ENCODE measurements around the gene UNC5CL. TPM values are rescaled to one million over a fixed set of nuclear protein-coding genes. Genes with fewer than 3 reads are reported as not detected.

Gene UNC5CL
- total and polyA plus RNA-seq, 2 of the 4 experiments (the other 2 are of a cell fraction), result not detected

DNA sequence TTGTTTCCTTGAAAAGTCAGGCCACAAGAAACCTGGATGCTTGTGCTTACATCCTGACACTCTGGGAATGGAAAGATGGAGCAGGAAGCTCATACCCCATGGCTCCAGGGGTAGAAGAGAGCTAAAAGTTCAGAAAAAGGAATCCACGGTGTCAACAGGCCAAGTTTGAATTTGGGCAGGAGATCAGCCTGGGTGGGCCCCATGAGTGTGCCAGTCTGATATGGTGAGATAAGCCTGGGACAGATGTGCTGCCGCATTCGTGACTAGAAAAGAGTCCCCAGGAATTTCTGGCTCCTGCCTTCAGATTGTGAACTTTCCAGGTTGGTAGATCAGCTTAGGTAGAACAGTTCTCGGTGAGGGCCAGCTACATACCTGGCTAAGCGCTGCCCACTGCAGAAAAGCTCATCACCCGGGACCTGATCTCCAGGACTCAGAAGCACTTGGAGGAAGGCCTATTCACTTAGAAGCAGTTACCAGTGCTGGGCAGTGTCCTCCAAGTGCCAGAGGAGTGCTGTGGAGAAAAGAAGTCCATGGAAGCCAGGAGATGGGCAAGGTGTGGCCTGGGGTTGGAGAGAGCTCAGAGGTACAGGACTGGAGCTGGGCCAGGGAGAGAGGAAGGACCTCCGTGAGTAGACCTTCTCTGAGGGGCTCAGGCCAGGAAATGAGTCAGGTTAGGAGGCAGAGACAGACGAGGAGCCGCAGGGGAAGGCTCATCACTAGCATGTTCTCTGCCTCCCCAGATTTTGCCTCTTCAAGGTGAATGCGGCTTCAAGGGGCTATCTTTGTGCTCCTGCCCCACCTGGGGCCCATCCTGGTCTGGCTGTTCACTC is 3.4 kb upstream of the UNC5CL start, which contains the start of gene TSPO2 (continued):
- no peak for TF ChIP-seq NFE2L2 (IDR thresholded peaks at IDR 0.05; ENCODE audit: low read depth, low read length)

DNA sequence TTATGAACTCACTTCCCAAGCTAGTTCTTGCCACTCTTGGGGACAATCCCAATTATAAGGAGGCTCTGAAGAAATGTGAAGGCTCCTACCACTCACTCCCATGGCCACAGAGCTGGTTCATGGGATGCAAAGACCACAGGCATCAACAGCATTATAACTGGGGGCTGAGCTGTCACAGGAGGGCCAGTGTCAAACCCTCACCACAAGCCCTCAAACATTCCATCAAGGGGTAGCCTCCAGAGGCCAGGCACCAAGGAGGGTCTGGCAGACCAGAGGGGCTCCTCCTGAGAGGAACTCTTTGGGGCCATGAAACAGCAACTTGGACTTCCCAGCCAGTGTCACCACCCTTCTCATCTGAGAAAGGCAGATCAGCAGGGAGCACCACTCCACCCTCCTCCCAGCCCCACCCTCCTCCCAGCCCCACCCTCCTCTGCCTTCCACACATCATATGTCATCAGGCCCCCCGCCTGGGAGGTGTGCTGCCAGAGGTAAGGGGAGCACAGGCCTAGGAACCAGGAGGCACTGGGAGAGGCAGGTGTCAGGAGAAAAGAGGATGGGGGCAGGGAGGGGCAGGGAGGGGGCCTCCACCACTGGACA is 2.0 kb upstream of the UNC5CL start:
- no TSS peak for BruUV-seq (replicated peaks)
- CTCF ChIA-PET, result interaction anchor here (1.6 to 2.5 kb wide), 2 partner anchors 13 to 146 kb away, joined by 4 to 11 read pairs; no protein-coding TSS in a partner anchor
- dilution Hi-C loops (cut with HindIII; ENCODE audit: low sequenced_read_pairs, unreplicated experiment), result no loop called here

More for the DNA sequence above, 2.0 kb upstream of the UNC5CL start:
- H3K14ac ChIP-seq (replicated peaks; ENCODE audit: low read depth, low read length), result no peak overlapping the region
- no peak overlapping the region for H2BK15ac ChIP-seq (ENCODE audit: low read depth, low read length)
- no peak overlapping the region for H2BK120ac ChIP-seq (ENCODE audit: low read depth, low read length)
- peaks cover 7% of the 10 kb centered on the region for H3K27me3 ChIP-seq (ENCODE audit: control insufficient read depth, insufficient read depth, low read length)
- no peak overlapping the region for H3K4me3 ChIP-seq (ENCODE audit: insufficient read depth, low read depth, low read length)
- DNase-seq (no peak), ATAC-seq (ENCODE audit: low read depth) (no peak)
- H3K9me3 ChIP-seq (ENCODE audit: control insufficient read depth, insufficient read depth, low read length), result no peaks in the 10 kb centered on the region
- no peak overlapping the region for H3K9ac ChIP-seq (ENCODE audit: low read depth, low read length)
- in situ Hi-C loops (cut with MboI; ENCODE audit: low sequenced_read_pairs) (loop anchor here (25.0 kb wide), 2 partner anchors 1054 to 1679 kb away; no protein-coding TSS in a partner anchor), intact Hi-C loops (cut with micrococcal nuclease) (no loop called here)
- H2AFZ ChIP-seq (replicated peaks; ENCODE audit: low read length, poor library complexity), result no peak overlapping the region
- TF ChIP-seq MAZ (IDR thresholded peaks at IDR 0.05; ENCODE audit: borderline replicate concordance, low read depth, low read length) (no peak), CEBPB (IDR thresholded peaks at IDR 0.05; ENCODE audit: low read depth, low read length) (no peak), BHLHE40 (IDR thresholded peaks at IDR 0.05; ENCODE audit: low read depth, low read length) (no peak), RFX5 (IDR thresholded peaks at IDR 0.05; ENCODE audit: low read depth, low read length) (no peak), RAD21 (IDR thresholded peaks at IDR 0.05; ENCODE audit: low read length) (no peak)
- TF ChIP-seq, protein P1, sequence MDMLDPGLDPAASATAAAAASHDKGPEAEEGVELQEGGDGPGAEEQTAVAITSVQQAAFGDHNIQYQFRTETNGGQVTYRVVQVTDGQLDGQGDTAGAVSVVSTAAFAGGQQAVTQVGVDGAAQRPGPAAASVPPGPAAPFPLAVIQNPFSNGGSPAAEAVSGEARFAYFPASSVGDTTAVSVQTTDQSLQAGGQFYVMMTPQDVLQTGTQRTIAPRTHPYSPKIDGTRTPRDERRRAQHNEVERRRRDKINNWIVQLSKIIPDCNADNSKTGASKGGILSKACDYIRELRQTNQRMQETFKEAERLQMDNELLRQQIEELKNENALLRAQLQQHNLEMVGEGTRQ (IDR thresholded peaks at IDR 0.05; ENCODE audit: low read depth, low read length), result no peak
- POLR2A ChIA-PET (ENCODE audit: unreplicated experiment), result no interaction called here
- no peak overlapping the region for H3K27ac ChIP-seq (ENCODE audit: insufficient read depth, low read length)
- no peak overlapping the region for H4K8ac ChIP-seq (ENCODE audit: low read depth in 2 of 2, low read length in 2 of 2)
- H3K9me1 ChIP-seq (ENCODE audit: insufficient read depth, low read length), result no peaks in the 10 kb centered on the region
- no CpG with 5 or more reads among the region's 1 CpG for WGBS, 2 experiments (ENCODE audit: extremely low coverage in 2 of 2, insufficient read length in 1 of 2)
- no peak overlapping the region for H4K5ac ChIP-seq (ENCODE audit: low read depth, low read length)
- no peaks in the 10 kb centered on the region for H3K4me1 ChIP-seq (ENCODE audit: control insufficient read depth, insufficient read depth, low read length)
- H4K91ac ChIP-seq (ENCODE audit: insufficient read depth, low read depth, low read length), result no peak overlapping the region
- no peak overlapping the region for H3K18ac ChIP-seq (ENCODE audit: low read depth, low read length)
- H2AK9ac ChIP-seq (replicated peaks; ENCODE audit: low read depth, low read length, poor library complexity), result no peak overlapping the region
- no peaks in the 10 kb centered on the region for H4K20me1 ChIP-seq (ENCODE audit: insufficient read depth, low read length)
- no peak overlapping the region for H3K4me2 ChIP-seq (ENCODE audit: low read depth, low read length)
- H3K4ac ChIP-seq (ENCODE audit: low read depth, low read length), result no peak overlapping the region
- H3K79me1 ChIP-seq (ENCODE audit: low read depth in 1 of 2, low read length in 2 of 2), result no peaks in the 10 kb centered on the region
- no peak overlapping the region for H3K23ac ChIP-seq (ENCODE audit: low read depth, low read length)
- H2BK5ac ChIP-seq (ENCODE audit: low read depth, low read length, poor library complexity, severe bottlenecking), result no peak overlapping the region
- H3K36me3 ChIP-seq (ENCODE audit: control insufficient read depth, insufficient read depth, low read length), result no peaks in the 10 kb centered on the region
- no peak overlapping the region for H2BK20ac ChIP-seq (ENCODE audit: low read depth, low read length)
- no peak overlapping the region for H2AK5ac ChIP-seq (ENCODE audit: low read depth, low read length)
- no peak overlapping the region for H3K56ac ChIP-seq (ENCODE audit: extremely low read depth, insufficient read depth, low read length)

All from IMR-90 (cell line).